Vagina (tissue), 2 donors: ENCODE results near the gene NTM.

Experiments
- CTCF ChIP-seq, 3 experiments: fragments of 450-650 bp in 2 of 3; fragments of 200-600 bp in 1 of 3; sonication (generic) in 1 of 3; IDR thresholded peaks; one replicate each; pipeline ENCODE4 v1.5.1; 2017 to 2019; ENCODE audit warnings: antibody characterized with exemption in 3 of 3, mild to moderate bottlenecking in 2 of 3, moderate library complexity in 2 of 3
- POLR2A ChIP-seq, 2 donors: fragments of 450-650 bp; IDR thresholded peaks; one replicate each; pipeline ENCODE4 v1.6.1; 2017; ENCODE audit warnings: antibody characterized with exemption in 2 of 2, mild to moderate bottlenecking in 2 of 2, moderate library complexity in 2 of 2
- POLR2AphosphoS5 ChIP-seq, 2 donors: sonication (generic); formaldehyde crosslinking; IDR thresholded peaks; one replicate each; pipeline ENCODE4 v1.9.0; 2017; ENCODE audit warnings: antibody characterized with exemption in 2 of 2, mild to moderate bottlenecking in 2 of 2, low read depth in 1 of 2; ENCODE audit not compliant: insufficient read depth in 1 of 2

GRCh38 chr11:132087148-132087547, 716.7 kb downstream of the NTM start:
- no peak for TF ChIP-seq CTCF (IDR thresholded peaks at IDR 0.05)
- TF ChIP-seq POLR2AphosphoS5 (IDR thresholded peaks at IDR 0.05; ENCODE audit: insufficient read depth in 1 of 2, low read depth in 1 of 2), result no peak
- TF ChIP-seq POLR2A (IDR thresholded peaks at IDR 0.05), result no peak
